ENCODE measurements around the gene ZNF280C.
"Not testable (repeated sequence)": the region's sequence is repeated elsewhere in the genome, so short reads cannot be mapped to it uniquely, and the experiment has no call there.

Gene ZNF280C

GRCh38 chrX:130260316-130260715 lies 8.4 kb downstream of the ZNF280C start:
- DNase-seq (ENCODE audit: low read depth) = no peak

DNA sequence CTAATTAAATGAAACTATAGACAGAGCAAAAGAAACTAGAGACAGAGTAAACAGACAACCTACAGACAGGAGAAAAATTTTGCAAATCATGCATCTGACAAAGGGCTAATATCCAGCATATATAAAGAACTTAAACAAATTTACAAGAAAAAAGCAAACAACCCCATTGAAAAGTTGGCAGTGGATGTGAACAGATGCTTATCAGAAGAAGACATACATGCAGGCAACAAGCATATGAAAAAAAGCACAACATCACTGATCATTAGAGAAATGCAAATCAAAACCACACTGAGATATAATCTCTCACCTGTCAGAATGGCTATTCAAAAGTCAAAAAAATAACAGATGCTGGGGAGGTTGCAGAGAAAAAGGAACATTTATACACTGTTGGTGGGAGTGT lies 14.8 kb downstream of the ZNF280C start:
- DNase-seq (ENCODE audit: low read depth) = no peak

GRCh38 chrX:130251671-130252070 lies 17.0 kb downstream of the ZNF280C start:
- no peak for DNase-seq (ENCODE audit: low read depth)

- no peak for DNase-seq (ENCODE audit: low read depth)
These were observed 20.7 kb downstream of the ZNF280C start for GRCh38 chrX:130247996-130248395.

DNA sequence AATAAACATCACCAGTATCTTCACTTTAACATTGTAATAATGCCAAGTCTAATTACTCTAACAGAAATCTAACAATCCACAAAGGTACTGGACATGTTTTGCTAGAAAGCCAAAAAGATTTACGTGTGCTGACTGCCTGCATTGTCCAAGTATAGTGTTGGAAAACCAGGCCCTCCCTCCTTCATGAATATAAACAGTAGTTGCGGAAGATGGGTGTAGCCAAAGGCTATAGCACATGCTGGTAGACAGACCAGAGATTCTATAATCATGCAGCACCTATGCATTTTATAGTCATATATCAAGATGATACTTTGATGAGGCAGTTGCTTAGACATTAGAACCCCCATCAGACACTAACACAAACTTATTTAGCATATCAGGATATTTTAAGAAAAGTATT lies 22.6 kb downstream of the ZNF280C start:
- DNase-seq (ENCODE audit: low read depth) = no peak

- DNase-seq (ENCODE audit: low read depth) = no peak
These were observed 23.3 kb downstream of the ZNF280C start for GRCh38 chrX:130245441-130245840.

- DNase-seq (ENCODE audit: low read depth) = not testable (repeated sequence)
These were observed 37.5 kb downstream of the ZNF280C start for GRCh38 chrX:130231184-130231583.

DNA sequence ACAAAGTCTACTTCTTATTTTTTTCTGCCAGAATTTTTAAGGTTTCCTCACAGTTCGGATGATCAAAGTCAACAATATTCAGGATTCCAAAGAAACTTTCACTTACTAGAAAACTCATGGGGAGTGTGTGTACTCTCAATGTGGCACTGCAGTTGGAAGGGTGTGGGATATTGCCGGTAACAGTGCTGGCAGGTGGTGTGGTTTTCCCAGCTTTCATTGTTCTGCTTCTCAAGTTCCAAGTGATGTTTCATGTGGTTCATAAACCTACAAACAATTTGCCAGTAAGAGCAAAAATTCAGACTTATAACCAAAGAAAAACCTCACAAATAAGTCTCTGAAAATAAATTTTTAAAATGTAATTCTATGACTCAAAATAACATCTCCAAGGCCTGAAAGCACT lies 39.8 kb downstream of the ZNF280C start:
- no peak for DNase-seq (ENCODE audit: low read depth)

- no peak for DNase-seq (ENCODE audit: low read depth)
These were observed 43.9 kb downstream of the ZNF280C start for GRCh38 chrX:130224810-130225209.

- DNase-seq (ENCODE audit: low read depth) = no peak
These were observed 52.4 kb downstream of the ZNF280C start for GRCh38 chrX:130216320-130216719.

- no peak for DNase-seq (ENCODE audit: low read depth)
These were observed 55.3 kb downstream of the ZNF280C start for GRCh38 chrX:130213376-130213775.

- no peak for DNase-seq (ENCODE audit: low read depth)
These were observed 56.3 kb downstream of the ZNF280C start for GRCh38 chrX:130212371-130212770.

GRCh38 chrX:130211415-130212186 lies 57.1 kb downstream of the ZNF280C start:
- no peak for DNase-seq (ENCODE audit: low read depth)

GRCh38 chrX:130204647-130205046 lies 64.1 kb downstream of the ZNF280C start:
- DNase-seq (ENCODE audit: low read depth) = no peak

DNA sequence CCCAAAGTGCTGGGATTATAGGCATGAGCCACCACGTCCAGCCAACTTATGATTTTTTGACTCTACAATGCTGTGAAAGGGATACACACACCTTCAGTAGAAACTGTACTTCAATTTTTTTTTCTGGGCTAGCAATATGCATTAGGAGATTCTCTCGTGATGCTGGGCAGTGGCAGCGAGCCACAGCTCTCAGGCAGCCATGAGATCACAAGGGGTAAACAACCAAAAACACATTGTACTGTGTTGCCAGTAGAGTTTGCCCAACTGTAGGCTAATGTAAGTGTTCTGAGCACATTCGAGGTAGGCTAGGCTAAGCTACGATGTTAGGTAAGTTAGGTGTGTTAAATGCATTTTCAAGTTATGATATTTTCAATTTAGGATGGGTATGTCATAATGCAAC lies 71.2 kb downstream of the ZNF280C start:
- DNase-seq (ENCODE audit: low read depth) = no peak

GRCh38 chrX:130196466-130196865 lies 72.2 kb downstream of the ZNF280C start:
- no peak for DNase-seq (ENCODE audit: low read depth)

- DNase-seq (ENCODE audit: low read depth) = no peak
These were observed 77.9 kb downstream of the ZNF280C start for GRCh38 chrX:130190801-130191200.

- no peak for DNase-seq (ENCODE audit: low read depth)
These were observed 82.0 kb downstream of the ZNF280C start for GRCh38 chrX:130186651-130187050.

DNA sequence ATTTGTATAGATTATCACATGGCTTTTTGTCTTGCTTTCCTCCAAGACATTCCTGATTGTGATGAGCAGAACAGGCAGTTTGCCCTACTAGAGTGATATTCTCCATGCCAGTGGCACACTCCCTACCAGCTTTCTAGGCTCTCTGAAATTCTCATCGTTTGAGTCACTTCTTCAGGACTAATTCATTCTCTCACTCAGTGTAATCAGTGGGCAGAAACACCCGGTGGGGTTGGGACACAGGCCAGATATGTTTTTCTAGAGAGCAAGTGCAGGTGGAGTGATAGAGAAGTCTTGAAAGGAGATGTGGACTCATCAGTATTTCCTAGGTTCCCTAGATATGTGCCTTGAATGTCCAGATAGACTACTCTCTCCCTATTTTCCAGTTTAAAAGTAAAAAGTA lies 83.8 kb downstream of the ZNF280C start:
- no peak for DNase-seq (ENCODE audit: low read depth)

DNA sequence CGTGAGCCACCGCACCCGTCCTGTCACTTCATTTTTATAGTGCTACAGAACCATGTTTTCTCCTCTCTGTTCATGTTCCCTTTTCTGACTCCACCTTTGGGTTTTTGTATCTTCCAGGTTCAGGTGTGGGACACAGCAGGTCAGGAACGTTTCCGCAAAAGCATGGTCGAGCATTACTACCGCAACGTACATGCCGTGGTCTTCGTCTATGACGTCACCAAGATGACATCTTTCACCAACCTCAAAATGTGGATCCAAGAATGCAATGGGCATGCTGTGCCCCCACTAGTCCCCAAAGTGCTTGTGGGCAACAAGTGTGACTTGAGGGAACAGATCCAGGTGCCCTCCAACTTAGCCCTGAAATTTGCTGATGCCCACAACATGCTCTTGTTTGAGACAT lies 84.5 kb downstream of the ZNF280C start:
- no peak for DNase-seq (ENCODE audit: low read depth)

DNA sequence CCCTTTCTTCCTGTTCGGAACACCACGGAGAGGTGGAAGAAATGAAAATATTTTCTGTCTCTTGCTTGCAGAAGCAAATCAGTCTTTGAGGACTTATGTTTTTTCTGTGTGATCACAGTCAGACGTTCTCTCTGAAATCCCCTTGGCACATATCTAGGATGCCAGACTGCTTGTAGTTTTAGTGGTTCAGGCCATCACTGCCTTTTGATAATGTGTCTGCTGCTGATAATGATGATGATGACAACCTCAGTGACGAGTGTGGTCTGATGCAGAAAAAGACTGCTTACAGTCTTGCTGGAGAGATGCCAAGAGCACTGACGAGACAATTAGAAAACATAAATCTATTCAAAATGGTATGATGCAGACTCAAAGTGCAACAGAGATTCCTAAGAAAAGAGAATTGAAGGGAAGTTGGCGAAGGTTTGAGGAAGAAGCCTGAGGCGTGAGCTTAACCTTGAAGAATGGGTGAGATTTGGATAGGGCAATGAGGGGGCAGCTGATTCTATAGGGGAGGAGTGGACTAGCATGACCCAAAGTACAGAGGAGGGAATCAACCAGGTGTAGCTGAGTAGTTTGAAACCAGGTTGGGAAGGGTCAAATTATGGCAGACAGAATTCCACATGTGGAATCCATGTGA lies 89.0 kb downstream of the ZNF280C start:
- no peak for DNase-seq (ENCODE audit: low read depth)

- DNase-seq (ENCODE audit: low read depth) = no peak
These were observed 89.5 kb downstream of the ZNF280C start for GRCh38 chrX:130179170-130179569.

DNA sequence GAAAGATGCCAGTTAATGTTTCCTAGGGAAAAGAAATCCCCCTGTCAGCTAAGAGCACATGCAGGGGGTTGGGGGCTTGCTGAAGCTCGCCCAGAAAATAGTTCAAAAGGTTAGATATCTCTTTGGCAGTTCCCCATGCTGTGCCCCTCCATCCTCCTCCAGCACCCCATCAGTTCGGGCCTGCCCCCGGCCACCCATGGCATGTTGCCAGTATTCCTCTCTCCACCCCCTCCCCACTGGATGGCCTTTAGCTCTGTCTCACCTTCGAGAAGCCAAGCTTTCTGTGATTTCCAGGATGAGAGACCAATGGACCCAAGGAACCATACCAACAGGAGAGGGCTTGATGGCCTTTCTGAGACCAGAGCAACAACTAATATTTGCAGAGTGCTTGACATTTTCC lies 91.8 kb downstream of the ZNF280C start:
- DNase-seq (ENCODE audit: low read depth) = no peak

DNA sequence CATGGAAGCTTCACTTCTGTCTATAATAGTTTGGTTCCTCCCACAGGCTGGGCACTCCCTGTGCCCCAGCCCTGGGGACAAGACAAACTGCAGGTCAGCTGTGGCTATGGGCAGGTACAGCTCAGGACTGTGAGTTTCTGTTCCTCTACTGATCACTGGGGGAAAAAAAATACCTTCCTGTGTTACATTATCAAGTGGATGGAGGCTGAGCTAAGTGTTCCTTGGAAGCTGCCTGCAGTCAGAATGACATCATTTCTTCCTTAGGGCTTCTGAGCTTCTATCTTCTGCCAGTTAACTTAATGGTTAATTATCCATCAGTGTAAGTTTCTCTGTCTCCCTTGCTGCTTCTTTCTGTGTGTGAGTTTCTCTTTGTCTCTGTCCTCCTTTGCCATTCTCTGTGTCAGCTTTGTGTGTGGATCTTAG lies 92.3 kb downstream of the ZNF280C start:
- no peak for DNase-seq (ENCODE audit: low read depth)
